Loucy (cell line): ENCODE data around the gene AKT1.

Experiments used
- H2AFZ ChIP-seq: fragments of 200-600 bp; sonication (generic); 2 replicates; pipeline ENCODE4 v1.6.0; 2016; ENCODE audit warnings: antibody characterized with exemption, mild to moderate bottlenecking, low read length, moderate library complexity
- H3F3A ChIP-seq: fragments of 200-600 bp; 2 replicates; pipeline ENCODE4 v1.6.0; 2016; ENCODE audit warnings: antibody characterized with exemption, low read depth, mild to moderate bottlenecking
- H3K27me3 ChIP-seq: fragments of 200-600 bp; sonication (generic); 2 replicates; pipeline ENCODE4 v1.6.1; 2014; ENCODE audit warnings: low read length, mild to moderate bottlenecking; ENCODE audit not compliant: insufficient read depth, poor library complexity, severe bottlenecking
- H3K36me3 ChIP-seq: fragments of 200-600 bp; sonication (generic); 2 replicates; pipeline ENCODE4 v1.6.1; 2016; ENCODE audit warnings: low read length; ENCODE audit not compliant: insufficient read depth
- H3K4me1 ChIP-seq: fragments of 200-600 bp; sonication (generic); 2 replicates; pipeline ENCODE4 v1.5.1; 2014; ENCODE audit warnings: low read length, mild to moderate bottlenecking; ENCODE audit not compliant: insufficient read depth, poor library complexity, severe bottlenecking
- H3K4me2 ChIP-seq: fragments of 200-600 bp; sonication (generic); 2 replicates; pipeline ENCODE4 v1.6.0; 2014; ENCODE audit warnings: antibody characterized with exemption, low read length, low read depth, mild to moderate bottlenecking; ENCODE audit not compliant: poor library complexity, severe bottlenecking
- H3K4me3 ChIP-seq: fragments of 200-600 bp; sonication (generic); 2 replicates; pipeline ENCODE4 v1.5.1; 2014; ENCODE audit warnings: low read length, mild to moderate bottlenecking, mixed read lengths; ENCODE audit not compliant: poor library complexity, severe bottlenecking
- H3K79me2 ChIP-seq: fragments of 200-600 bp; sonication (generic); 2 replicates; pipeline ENCODE4 v1.6.1; 2014; ENCODE audit warnings: low read length; ENCODE audit not compliant: insufficient read depth
- H3K9ac ChIP-seq: fragments of 200-600 bp; sonication (generic); 2 replicates; pipeline ENCODE4 v1.6.0; 2014; ENCODE audit warnings: mild to moderate bottlenecking, low read depth, low read length, moderate library complexity; ENCODE audit not compliant: poor library complexity, severe bottlenecking
- H3K9me2 ChIP-seq: fragments of 200-600 bp; sonication (generic); replicated peaks from 2 replicates; pipeline ENCODE4 v1.6.1; 2016; ENCODE audit warnings: low read depth, low read length, mixed read lengths
- H3K9me3 ChIP-seq: fragments of 200-600 bp; sonication (generic); 2 replicates; pipeline ENCODE4 v1.6.1; 2014; ENCODE audit warnings: mild to moderate bottlenecking, antibody characterized with exemption, low read length, low read depth; ENCODE audit not compliant: insufficient read depth
- H4K20me1 ChIP-seq: fragments of 200-600 bp; sonication (generic); 2 replicates; pipeline ENCODE4 v1.6.0; 2014; ENCODE audit warnings: antibody characterized with exemption, low read length, mild to moderate bottlenecking; ENCODE audit not compliant: insufficient read depth, poor library complexity, severe bottlenecking
- EZH2phosphoT487 ChIP-seq: fragments of 200-600 bp; IDR thresholded peaks from 2 replicates; pipeline ENCODE4 v1.6.1; 2018; ENCODE audit warnings: antibody characterized with exemption, mild to moderate bottlenecking, moderate library complexity, borderline replicate concordance
- TF ChIP-seq, protein P1 (sequence below): fragments of 200-600 bp; sonication (generic); conservative IDR thresholded peaks from 2 replicates; pipeline ENCODE4 v1.5.1; 2014; ENCODE audit warnings: mild to moderate bottlenecking, antibody characterized with exemption, low read length

AKT1 gene

DNA sequence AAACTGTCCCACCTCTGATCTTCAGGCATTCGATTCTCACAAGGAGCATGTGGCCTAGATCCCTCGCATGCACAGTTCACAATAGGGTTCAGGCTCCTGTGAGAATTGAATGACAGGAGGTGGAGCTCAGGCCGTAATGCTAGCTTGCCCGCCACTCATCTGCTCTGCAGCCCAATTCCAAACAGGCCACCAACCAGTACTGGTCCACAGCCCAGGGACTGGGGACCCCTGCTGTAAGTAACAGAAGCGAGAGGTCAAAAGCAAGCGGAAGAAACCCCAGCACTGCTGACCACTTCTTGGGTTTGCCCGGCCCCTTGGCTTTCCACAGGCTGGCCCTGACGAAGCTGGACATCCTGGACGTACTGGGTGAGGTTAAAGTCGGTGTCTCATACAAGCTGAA is 51.1 kb downstream of the AKT1 start:
- H3K4me2 ChIP-seq, result no peak overlapping the region
- H3K9ac ChIP-seq, result no peak overlapping the region
- no peaks in the 10 kb centered on the region for H3K9me3 ChIP-seq
- no peak overlapping the region for H2AFZ ChIP-seq
- H3K36me3 ChIP-seq, result no peaks in the 10 kb centered on the region
- no peaks in the 10 kb centered on the region for H3K27me3 ChIP-seq
- no peaks in the 10 kb centered on the region for H3F3A ChIP-seq
- TF ChIP-seq, protein P1, sequence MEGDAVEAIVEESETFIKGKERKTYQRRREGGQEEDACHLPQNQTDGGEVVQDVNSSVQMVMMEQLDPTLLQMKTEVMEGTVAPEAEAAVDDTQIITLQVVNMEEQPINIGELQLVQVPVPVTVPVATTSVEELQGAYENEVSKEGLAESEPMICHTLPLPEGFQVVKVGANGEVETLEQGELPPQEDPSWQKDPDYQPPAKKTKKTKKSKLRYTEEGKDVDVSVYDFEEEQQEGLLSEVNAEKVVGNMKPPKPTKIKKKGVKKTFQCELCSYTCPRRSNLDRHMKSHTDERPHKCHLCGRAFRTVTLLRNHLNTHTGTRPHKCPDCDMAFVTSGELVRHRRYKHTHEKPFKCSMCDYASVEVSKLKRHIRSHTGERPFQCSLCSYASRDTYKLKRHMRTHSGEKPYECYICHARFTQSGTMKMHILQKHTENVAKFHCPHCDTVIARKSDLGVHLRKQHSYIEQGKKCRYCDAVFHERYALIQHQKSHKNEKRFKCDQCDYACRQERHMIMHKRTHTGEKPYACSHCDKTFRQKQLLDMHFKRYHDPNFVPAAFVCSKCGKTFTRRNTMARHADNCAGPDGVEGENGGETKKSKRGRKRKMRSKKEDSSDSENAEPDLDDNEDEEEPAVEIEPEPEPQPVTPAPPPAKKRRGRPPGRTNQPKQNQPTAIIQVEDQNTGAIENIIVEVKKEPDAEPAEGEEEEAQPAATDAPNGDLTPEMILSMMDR, result no peak
- no peak for TF ChIP-seq EZH2phosphoT487
- no peaks in the 10 kb centered on the region for H3K79me2 ChIP-seq
- H3K9me2 ChIP-seq, result no peaks in the 10 kb centered on the region
- H3K4me1 ChIP-seq, result no peaks in the 10 kb centered on the region
- H3K4me3 ChIP-seq, result no peak overlapping the region
- no peaks in the 10 kb centered on the region for H4K20me1 ChIP-seq

DNA sequence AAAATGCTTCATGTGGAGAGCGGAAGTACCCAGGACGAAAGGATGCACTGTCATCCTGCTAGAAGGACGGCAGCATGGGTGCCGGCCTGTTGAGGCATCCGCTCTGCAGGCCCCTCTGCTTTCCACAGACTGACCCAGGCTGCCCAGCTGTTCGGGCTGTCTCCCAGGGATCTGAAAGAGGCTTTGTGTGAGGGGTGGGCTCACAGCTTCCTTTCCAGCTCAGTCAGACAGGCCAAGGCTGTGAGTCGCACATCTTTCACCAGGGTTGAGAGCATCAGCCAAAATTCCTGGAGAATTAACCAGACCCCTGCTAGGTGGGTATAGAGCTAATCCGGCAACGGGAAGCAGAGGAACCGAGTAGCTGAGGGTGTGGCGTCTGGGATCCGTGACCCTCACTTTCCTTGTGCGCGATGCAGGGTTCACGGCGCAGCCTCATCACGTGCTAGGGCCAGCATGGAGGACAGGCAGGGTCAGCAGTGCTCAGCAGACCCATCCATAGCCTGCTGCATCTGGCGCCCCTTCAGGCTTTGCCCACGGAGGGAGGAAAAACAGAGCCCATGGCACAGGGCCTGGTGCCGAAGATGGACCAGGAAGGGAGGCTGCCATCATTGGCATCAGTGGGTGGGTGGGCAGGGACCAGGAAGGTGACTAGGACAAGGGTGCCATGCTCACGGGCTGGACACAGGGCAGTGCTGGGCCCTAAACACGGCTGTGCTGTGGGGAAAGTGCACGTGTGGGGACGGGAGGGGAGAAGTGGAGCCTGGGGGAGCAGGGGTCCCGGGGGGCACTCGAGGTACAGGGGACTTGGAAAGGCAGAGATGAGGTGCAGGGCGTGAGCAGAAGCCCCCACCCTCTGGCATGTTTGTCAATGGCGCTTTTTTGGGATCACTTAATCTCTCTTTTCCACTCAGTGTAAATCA is 51.8 kb downstream of the AKT1 start:
- H3K9me2 ChIP-seq, result no peaks in the 10 kb centered on the region
- H3K27me3 ChIP-seq, result no peaks in the 10 kb centered on the region
- H3K36me3 ChIP-seq, result no peaks in the 10 kb centered on the region
- no peak overlapping the region for H3K9ac ChIP-seq
- TF ChIP-seq, protein P1, result no peak
- no peak for TF ChIP-seq EZH2phosphoT487
- no peaks in the 10 kb centered on the region for H4K20me1 ChIP-seq
- H3K4me1 ChIP-seq, result no peaks in the 10 kb centered on the region
- no peak overlapping the region for H3K4me2 ChIP-seq
- H3K9me3 ChIP-seq, result no peaks in the 10 kb centered on the region
- no peak overlapping the region for H3K4me3 ChIP-seq
- H2AFZ ChIP-seq, result no peak overlapping the region
- no peaks in the 10 kb centered on the region for H3K79me2 ChIP-seq
- H3F3A ChIP-seq, result no peaks in the 10 kb centered on the region

DNA sequence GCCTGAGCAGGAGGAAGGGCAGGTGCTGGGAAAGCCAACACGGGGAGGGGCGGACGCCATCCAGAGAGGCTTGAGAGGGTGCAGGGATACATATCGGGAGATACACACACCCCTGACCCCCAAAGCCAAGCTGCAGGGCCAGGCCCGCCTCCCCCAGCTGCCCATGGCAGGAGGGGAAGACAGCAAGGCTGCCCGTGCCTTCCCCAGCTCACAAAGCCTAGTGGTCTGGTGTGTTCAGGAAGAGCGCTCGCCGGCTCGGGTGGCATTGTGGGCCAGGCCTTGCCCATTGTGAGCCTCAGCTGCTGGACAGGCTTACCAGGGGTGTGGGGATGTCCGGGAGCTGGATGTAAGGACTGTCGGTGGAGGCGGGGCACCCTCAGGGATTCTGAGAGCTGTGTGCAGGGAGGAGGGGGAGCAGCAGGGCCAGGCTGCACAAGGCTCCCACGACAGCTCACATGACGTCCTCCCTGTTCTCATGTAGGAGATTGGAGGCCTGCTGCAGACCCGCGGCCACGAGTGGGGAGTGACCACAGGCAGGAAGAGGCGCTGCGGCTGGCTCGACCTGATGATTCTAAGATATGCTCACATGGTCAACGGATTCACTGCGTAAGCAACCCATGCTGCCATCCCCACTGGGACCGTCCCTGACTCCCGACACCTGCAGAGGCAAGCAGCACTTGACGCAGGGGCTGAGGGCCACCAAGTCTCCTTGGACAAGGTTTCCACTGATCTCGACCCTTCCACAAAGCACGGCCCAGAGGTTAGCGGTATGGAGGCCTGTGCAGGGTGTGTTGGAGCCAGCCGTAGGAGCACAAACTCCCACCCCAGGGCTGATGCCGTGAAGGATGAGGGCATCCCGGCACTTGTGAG is 52.7 kb downstream of the AKT1 start:
- H3K36me3 ChIP-seq, result no peaks in the 10 kb centered on the region
- no peaks in the 10 kb centered on the region for H3K9me2 ChIP-seq
- no peak overlapping the region for H2AFZ ChIP-seq
- H3K9ac ChIP-seq, result no peak overlapping the region
- no peaks in the 10 kb centered on the region for H3K9me3 ChIP-seq
- no peaks in the 10 kb centered on the region for H3K79me2 ChIP-seq
- H3F3A ChIP-seq, result no peaks in the 10 kb centered on the region
- TF ChIP-seq EZH2phosphoT487, result no peak
- TF ChIP-seq, protein P1, result no peak
- no peak overlapping the region for H3K4me3 ChIP-seq
- H4K20me1 ChIP-seq, result no peaks in the 10 kb centered on the region
- no peaks in the 10 kb centered on the region for H3K4me1 ChIP-seq
- no peak overlapping the region for H3K4me2 ChIP-seq
- no peaks in the 10 kb centered on the region for H3K27me3 ChIP-seq
